ENCODE data around the gene ESYT3. TPM values are rescaled to one million over a fixed set of nuclear protein-coding genes. Genes with fewer than 3 reads are reported as not detected.

Gene ESYT3
- polyA plus RNA-seq, 1 experiment, result 0.01 TPM

GRCh38 chr3:138459619-138460535, 25.5 kb downstream of the ESYT3 start:
- TF ChIP-seq CTCF (IDR thresholded peaks at IDR 0.05; ENCODE audit: low read depth, low read length), result no peak
- Histone ChIP-seq H3K27ac (ENCODE audit: low read depth, low read length) (no peak overlapping the region), H3K9me3 (ENCODE audit: control insufficient read depth, insufficient read depth, low read length) (no peaks in the 10 kb centered on the region; the same call in 1 of the 2 replicates), H3K27me3 (ENCODE audit: control insufficient read depth, insufficient read depth, low read length) (peaks cover 12% of the 10 kb centered on the region), H3K4me3 (ENCODE audit: low read depth, low read length) (no peak overlapping the region)
- CTCF ChIA-PET, result interaction anchor here (1.0 to 2.1 kb wide), 4 partner anchors 19 to 464 kb away, joined by 3 to 11 read pairs (median 4); no protein-coding TSS in a partner anchor
- POLR2A ChIA-PET, result interaction anchor here (0.6 kb wide), 1 partner anchor 191 kb away, joined by 5 read pairs; no protein-coding TSS in a partner anchor
- DNase-seq (ENCODE audit: low read depth, low spot score), result no peak

GRCh38 chr3:138460536-138461205, 26.3 kb downstream of the ESYT3 start:
- CTCF ChIA-PET, result interaction anchor here (1.0 to 2.1 kb wide), 3 partner anchors 19 to 463 kb away, joined by 3 to 11 read pairs (median 3); no protein-coding TSS in a partner anchor
- Histone ChIP-seq H3K4me3 (ENCODE audit: low read depth, low read length) (no peak overlapping the region), H3K27ac (ENCODE audit: low read depth, low read length) (no peak overlapping the region), H3K27me3 (ENCODE audit: control insufficient read depth, insufficient read depth, low read length) (peaks cover 12% of the 10 kb centered on the region), H3K9me3 (ENCODE audit: control insufficient read depth, insufficient read depth, low read length) (no peaks in the 10 kb centered on the region; the same call in 1 of the 2 replicates)
- POLR2A ChIA-PET, result no interaction called here
- TF ChIP-seq CTCF (IDR thresholded peaks at IDR 0.05; ENCODE audit: low read depth, low read length), result no peak
- DNase-seq (ENCODE audit: low read depth, low spot score), result no peak

GRCh38 chr3:138461246-138461645, 26.8 kb downstream of the ESYT3 start:
- no peak overlapping the region for H3K27ac ChIP-seq (ENCODE audit: low read depth, low read length)
- H3K4me3 ChIP-seq (ENCODE audit: low read depth, low read length), result no peak overlapping the region
- TF ChIP-seq CTCF (IDR thresholded peaks at IDR 0.05; ENCODE audit: low read depth, low read length), result no peak
- no peak for DNase-seq (ENCODE audit: low read depth, low spot score)
- CTCF ChIA-PET, result interaction anchor here (2.1 kb wide), 1 partner anchor 18 kb away, joined by 11 read pairs; no protein-coding TSS in a partner anchor
- POLR2A ChIA-PET, result no interaction called here
- peaks cover 9% of the 10 kb centered on the region for H3K27me3 ChIP-seq (ENCODE audit: control insufficient read depth, insufficient read depth, low read length)
- H3K9me3 ChIP-seq (ENCODE audit: control insufficient read depth, insufficient read depth, low read length), result no peaks in the 10 kb centered on the region; the same call in 1 of the 2 replicates

GRCh38 chr3:138461896-138462295, 27.5 kb downstream of the ESYT3 start:
- POLR2A ChIA-PET, result no interaction called here
- Histone ChIP-seq H3K9me3 (ENCODE audit: control insufficient read depth, insufficient read depth, low read length) (no peaks in the 10 kb centered on the region; the same call in 1 of the 2 replicates), H3K4me3 (ENCODE audit: low read depth, low read length) (no peak overlapping the region), H3K27ac (ENCODE audit: low read depth, low read length) (no peak overlapping the region), H3K27me3 (ENCODE audit: control insufficient read depth, insufficient read depth, low read length) (peaks cover 9% of the 10 kb centered on the region)
- CTCF ChIA-PET, result no interaction called here
- no peak for TF ChIP-seq CTCF (IDR thresholded peaks at IDR 0.05; ENCODE audit: low read depth, low read length)
- DNase-seq (ENCODE audit: low read depth, low spot score), result no peak
